Measurements from ENCODE around the gene ABCC5.

Gene ABCC5

DNA sequence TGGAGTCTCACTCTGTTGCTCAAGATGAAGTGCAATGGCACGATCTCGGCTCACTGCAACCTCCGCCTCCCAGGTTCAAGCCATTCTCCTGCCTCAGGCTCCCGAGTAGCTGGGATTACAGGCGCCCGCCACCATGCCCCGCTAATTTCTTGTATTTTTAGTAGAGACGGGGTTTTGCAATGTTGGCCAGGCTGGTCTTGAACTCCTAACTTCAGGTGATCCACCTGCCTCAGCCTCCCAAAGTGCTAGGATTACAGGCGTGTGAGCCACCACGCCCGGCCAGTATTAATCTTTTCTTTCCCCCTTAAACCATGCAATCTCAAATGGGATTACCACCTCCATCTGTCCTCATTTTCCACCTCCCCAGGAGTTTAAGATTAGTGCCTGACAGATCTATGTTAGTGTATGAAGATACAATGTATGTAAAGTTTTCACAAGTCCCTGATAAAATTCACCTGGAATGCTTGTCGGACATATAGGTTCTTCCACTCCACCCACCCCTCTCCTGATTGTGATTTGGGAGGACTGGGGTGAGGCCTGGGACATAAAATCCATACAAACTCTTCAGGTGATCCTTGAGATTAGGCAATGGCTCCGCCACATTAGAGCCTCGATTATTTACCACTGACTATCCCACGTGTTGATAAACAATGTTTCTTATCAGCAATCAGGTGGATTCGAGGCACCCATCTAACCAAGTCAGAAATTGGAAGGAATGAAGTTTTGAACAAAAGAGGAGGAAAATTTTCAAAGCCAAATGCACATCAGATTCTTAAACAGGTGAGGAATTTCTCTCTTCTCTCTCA lies 134.2 kb downstream of the ABCC5 start:
- peak overlapping the region; percentile 99 for H3K4me3 ChIP-seq (ENCODE audit: low read length, poor library complexity, severe bottlenecking)
- H3F3A ChIP-seq (ENCODE audit: low read depth) = no peaks in the 10 kb centered on the region
- peaks cover 58% of the 10 kb centered on the region for H3K79me2 ChIP-seq (ENCODE audit: insufficient read depth, low read length)
- no peak overlapping the region for H2AFZ ChIP-seq (ENCODE audit: low read length)
- H3K9me3 ChIP-seq (ENCODE audit: insufficient read depth, low read depth, low read length) = no peaks in the 10 kb centered on the region
- H3K9me2 ChIP-seq (replicated peaks; ENCODE audit: low read depth, low read length) = no peaks in the 10 kb centered on the region
- H3K9ac ChIP-seq (ENCODE audit: low read depth, low read length, poor library complexity, severe bottlenecking) = peak overlapping the region; percentile 92
- H4K20me1 ChIP-seq (ENCODE audit: insufficient read depth, low read length, poor library complexity, severe bottlenecking) = peaks cover 12% of the 10 kb centered on the region
- TF ChIP-seq EZH2phosphoT487 (IDR thresholded peaks at IDR 0.05; ENCODE audit: borderline replicate concordance) = no peak
- TF ChIP-seq, protein P1, sequence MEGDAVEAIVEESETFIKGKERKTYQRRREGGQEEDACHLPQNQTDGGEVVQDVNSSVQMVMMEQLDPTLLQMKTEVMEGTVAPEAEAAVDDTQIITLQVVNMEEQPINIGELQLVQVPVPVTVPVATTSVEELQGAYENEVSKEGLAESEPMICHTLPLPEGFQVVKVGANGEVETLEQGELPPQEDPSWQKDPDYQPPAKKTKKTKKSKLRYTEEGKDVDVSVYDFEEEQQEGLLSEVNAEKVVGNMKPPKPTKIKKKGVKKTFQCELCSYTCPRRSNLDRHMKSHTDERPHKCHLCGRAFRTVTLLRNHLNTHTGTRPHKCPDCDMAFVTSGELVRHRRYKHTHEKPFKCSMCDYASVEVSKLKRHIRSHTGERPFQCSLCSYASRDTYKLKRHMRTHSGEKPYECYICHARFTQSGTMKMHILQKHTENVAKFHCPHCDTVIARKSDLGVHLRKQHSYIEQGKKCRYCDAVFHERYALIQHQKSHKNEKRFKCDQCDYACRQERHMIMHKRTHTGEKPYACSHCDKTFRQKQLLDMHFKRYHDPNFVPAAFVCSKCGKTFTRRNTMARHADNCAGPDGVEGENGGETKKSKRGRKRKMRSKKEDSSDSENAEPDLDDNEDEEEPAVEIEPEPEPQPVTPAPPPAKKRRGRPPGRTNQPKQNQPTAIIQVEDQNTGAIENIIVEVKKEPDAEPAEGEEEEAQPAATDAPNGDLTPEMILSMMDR (conservative IDR thresholded peaks at IDR 0.05; ENCODE audit: low read length) = no peak
- no peaks in the 10 kb centered on the region for H3K36me3 ChIP-seq (ENCODE audit: insufficient read depth, low read length)
- peaks cover 27% of the 10 kb centered on the region for H3K4me1 ChIP-seq (ENCODE audit: insufficient read depth, low read length, poor library complexity, severe bottlenecking)
- H3K4me2 ChIP-seq (ENCODE audit: low read depth, low read length, poor library complexity, severe bottlenecking) = peak overlapping the region; percentile 87
- H3K27me3 ChIP-seq (ENCODE audit: insufficient read depth, low read length, poor library complexity, severe bottlenecking) = no peaks in the 10 kb centered on the region

DNA sequence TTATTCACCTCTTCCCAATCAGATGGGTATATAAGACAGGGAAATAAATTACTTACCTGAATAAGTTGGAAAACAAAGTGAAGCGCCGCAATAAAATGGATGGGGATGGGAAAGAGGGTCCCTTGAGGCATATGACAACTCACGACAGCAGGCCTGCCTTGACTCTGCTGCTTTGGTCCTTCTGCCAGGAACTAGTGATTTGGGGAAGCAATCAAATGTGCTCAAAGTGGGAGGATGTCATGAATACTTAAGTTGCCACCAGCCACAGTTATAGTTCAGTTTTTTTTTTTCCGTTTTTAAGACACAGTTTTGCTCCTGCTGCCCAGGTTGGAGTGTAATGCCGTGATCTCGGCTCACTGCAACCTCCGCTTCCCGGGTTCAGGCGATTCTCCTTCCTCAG lies 137.6 kb downstream of the ABCC5 start:
- H3K79me2 ChIP-seq (ENCODE audit: insufficient read depth, low read length) = peaks cover 82% of the 10 kb centered on the region
- no peaks in the 10 kb centered on the region for H3K36me3 ChIP-seq (ENCODE audit: insufficient read depth, low read length)
- no peaks in the 10 kb centered on the region for H3K9me3 ChIP-seq (ENCODE audit: insufficient read depth, low read depth, low read length)
- no peaks in the 10 kb centered on the region for H3K9me2 ChIP-seq (replicated peaks; ENCODE audit: low read depth, low read length)
- no peaks in the 10 kb centered on the region for H3K27me3 ChIP-seq (ENCODE audit: insufficient read depth, low read length, poor library complexity, severe bottlenecking)
- no peak overlapping the region for H2AFZ ChIP-seq (ENCODE audit: low read length)
- no peak for TF ChIP-seq EZH2phosphoT487 (IDR thresholded peaks at IDR 0.05; ENCODE audit: borderline replicate concordance)
- TF ChIP-seq, protein P1 (conservative IDR thresholded peaks at IDR 0.05; ENCODE audit: low read length) = no peak
- peaks cover 27% of the 10 kb centered on the region for H3K4me1 ChIP-seq (ENCODE audit: insufficient read depth, low read length, poor library complexity, severe bottlenecking)
- peak overlapping the region; percentile 11 for H3K4me2 ChIP-seq (ENCODE audit: low read depth, low read length, poor library complexity, severe bottlenecking)
- peaks cover 12% of the 10 kb centered on the region for H4K20me1 ChIP-seq (ENCODE audit: insufficient read depth, low read length, poor library complexity, severe bottlenecking)
- no peak overlapping the region for H3K4me3 ChIP-seq (ENCODE audit: low read length, poor library complexity, severe bottlenecking)
- H3K9ac ChIP-seq (ENCODE audit: low read depth, low read length, poor library complexity, severe bottlenecking) = no peak overlapping the region
- no peaks in the 10 kb centered on the region for H3F3A ChIP-seq (ENCODE audit: low read depth)

DNA sequence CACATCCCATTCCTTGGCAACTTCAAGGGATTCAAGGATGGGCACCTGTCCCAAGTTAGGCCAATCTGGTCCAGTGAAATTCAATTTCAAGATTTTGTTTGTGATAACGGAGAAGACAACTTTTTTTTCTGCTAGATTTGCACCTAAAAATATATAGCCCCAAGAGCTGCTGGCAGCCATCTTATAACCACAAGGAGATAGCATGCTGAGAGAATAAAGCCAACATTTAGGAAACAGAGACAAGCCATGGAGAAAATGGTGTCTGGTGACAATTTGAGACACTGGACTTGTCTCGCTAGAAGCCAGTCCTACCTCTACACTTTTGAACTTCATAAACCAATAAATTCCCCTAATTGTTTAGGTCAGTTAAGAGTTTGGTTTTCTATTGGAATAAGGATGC lies 138.4 kb downstream of the ABCC5 start:
- Histone ChIP-seq H3K27me3 (ENCODE audit: insufficient read depth, low read length, poor library complexity, severe bottlenecking) (no peaks in the 10 kb centered on the region), H3K79me2 (ENCODE audit: insufficient read depth, low read length) (peaks cover 86% of the 10 kb centered on the region), H4K20me1 (ENCODE audit: insufficient read depth, low read length, poor library complexity, severe bottlenecking) (peaks cover 16% of the 10 kb centered on the region), H3K4me2 (ENCODE audit: low read depth, low read length, poor library complexity, severe bottlenecking) (peak overlapping the region; percentile 37), H3F3A (ENCODE audit: low read depth) (no peaks in the 10 kb centered on the region), H3K4me3 (ENCODE audit: low read length, poor library complexity, severe bottlenecking) (no peak overlapping the region), H2AFZ (ENCODE audit: low read length) (no peak overlapping the region), H3K9me2 (replicated peaks; ENCODE audit: low read depth, low read length) (no peaks in the 10 kb centered on the region), H3K36me3 (ENCODE audit: insufficient read depth, low read length) (no peaks in the 10 kb centered on the region), H3K4me1 (ENCODE audit: insufficient read depth, low read length, poor library complexity, severe bottlenecking) (peaks cover 26% of the 10 kb centered on the region), H3K9me3 (ENCODE audit: insufficient read depth, low read depth, low read length) (no peaks in the 10 kb centered on the region), H3K9ac (ENCODE audit: low read depth, low read length, poor library complexity, severe bottlenecking) (no peak overlapping the region)
- TF ChIP-seq EZH2phosphoT487 (IDR thresholded peaks at IDR 0.05; ENCODE audit: borderline replicate concordance) = no peak
- TF ChIP-seq, protein P1 (conservative IDR thresholded peaks at IDR 0.05; ENCODE audit: low read length) = no peak

All from Loucy (cell line).